Astrocyte (in vitro differentiated cells and primary cell): ENCODE measurements around the gene INTS6.

Source experiments
- EZH2 ChIP-seq: IDR thresholded peaks from 2 replicates; pipeline ENCODE4 v1.6.1; 2012; ENCODE audit warnings: mild to moderate bottlenecking, low read length, inconsistent platforms; ENCODE audit not compliant: insufficient read depth
- TF ChIP-seq, protein P1 (sequence below): IDR thresholded peaks from 2 replicates; pipeline ENCODE4 v1.5.1; 2011; ENCODE audit warnings: low read depth, mild to moderate bottlenecking, inconsistent platforms, low read length, moderate library complexity; ENCODE audit not compliant: insufficient read depth

GRCh38 chr13:51343475-51343874 lies 109.4 kb downstream of the INTS6 start:
- TF ChIP-seq, protein P1, sequence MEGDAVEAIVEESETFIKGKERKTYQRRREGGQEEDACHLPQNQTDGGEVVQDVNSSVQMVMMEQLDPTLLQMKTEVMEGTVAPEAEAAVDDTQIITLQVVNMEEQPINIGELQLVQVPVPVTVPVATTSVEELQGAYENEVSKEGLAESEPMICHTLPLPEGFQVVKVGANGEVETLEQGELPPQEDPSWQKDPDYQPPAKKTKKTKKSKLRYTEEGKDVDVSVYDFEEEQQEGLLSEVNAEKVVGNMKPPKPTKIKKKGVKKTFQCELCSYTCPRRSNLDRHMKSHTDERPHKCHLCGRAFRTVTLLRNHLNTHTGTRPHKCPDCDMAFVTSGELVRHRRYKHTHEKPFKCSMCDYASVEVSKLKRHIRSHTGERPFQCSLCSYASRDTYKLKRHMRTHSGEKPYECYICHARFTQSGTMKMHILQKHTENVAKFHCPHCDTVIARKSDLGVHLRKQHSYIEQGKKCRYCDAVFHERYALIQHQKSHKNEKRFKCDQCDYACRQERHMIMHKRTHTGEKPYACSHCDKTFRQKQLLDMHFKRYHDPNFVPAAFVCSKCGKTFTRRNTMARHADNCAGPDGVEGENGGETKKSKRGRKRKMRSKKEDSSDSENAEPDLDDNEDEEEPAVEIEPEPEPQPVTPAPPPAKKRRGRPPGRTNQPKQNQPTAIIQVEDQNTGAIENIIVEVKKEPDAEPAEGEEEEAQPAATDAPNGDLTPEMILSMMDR, result no peak
- TF ChIP-seq EZH2, result no peak
